NOMO-1 treated with DMSO at 0.1 percent for 48 hours (cell line): Measurements from ENCODE around the gene GDPGP1.
"Not testable (repeated sequence)": the region's sequence is repeated elsewhere in the genome, so short reads cannot be mapped to it uniquely, and the experiment has no call there.

Source experiments
- DNase-seq: peaks from one replicate; lab custom pipeline; 2025; ENCODE audit not compliant: unreplicated experiment; lab: John Stamatoyannopoulos, UW

GDPGP1 gene

GRCh38 chr15:90259524-90259923, 25.5 kb downstream of the GDPGP1 start:
- DNase-seq: no peak

DNA sequence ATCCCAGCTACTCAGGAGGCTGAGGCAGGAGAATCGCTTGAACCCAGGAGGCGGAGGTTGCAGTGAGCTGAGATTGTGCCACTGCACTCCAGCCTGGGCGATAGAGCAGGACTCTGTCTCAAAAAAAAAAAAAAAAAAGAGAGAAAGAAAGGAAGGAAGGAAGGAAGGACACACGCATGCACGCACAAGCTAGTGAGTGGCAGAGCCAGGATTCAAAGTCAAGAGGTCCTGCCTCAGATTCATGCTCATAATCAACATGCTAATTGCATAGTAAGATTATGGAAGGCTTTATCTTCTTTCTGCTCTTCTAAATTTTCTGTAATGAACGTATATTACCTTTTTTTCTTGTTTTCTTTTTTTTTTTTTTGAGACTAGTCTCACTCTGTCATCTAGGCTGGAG, 26.7 kb downstream of the GDPGP1 start:
- not testable (repeated sequence) for DNase-seq

DNA sequence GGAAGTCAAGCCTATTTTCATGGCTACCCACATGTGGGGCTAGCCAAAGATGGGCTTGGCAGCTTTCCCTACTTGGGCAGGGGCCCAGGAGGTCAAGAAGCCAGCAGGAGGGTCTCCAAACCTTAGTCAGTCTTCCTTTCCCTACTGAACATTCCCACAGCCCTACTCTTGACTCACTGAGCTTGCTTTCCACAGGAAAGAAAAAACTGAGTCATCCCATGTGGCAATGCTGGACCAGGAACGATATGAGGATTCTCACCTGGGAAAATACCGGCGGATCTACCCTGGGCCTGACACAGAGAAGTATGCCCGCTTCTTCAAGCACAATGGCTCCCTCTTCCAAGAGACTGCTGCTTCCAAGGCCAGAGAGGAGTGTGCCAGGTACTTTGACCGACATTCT, 27.8 kb downstream of the GDPGP1 start:
- DNase-seq: no peak

DNA sequence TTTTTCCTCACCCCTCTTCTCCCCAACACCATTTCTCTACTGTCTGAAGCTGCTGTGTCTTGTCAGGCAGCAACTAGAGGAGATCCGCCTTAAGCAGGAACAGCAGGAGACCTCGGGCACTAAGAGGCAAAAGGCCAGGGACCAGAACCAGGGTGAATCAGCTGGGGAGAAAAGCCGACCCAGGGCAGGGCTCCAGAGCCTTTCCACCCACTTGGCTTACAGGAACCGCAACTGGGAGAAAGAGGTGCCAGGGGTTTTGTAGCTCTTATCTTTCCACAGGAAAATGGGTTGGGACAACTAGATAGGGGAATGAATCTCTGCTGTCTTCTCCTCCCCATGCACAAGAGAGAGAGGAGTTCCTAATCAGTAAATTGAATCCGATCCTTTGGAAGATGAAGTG, 28.4 kb downstream of the GDPGP1 start:
- no peak for DNase-seq

- DNase-seq: peak; percentile 16
Observed at GRCh38 chr15:90264671-90265070, 30.7 kb downstream of the GDPGP1 start.

- peak; percentile 92 for DNase-seq
Observed at GRCh38 chr15:90265271-90266060, 31.5 kb downstream of the GDPGP1 start, which contains the start of gene NGRN. Gene NGRN (plus strand): TSS chr15:90265672. CDS start chr15:90265713, 41 bp downstream.

DNA sequence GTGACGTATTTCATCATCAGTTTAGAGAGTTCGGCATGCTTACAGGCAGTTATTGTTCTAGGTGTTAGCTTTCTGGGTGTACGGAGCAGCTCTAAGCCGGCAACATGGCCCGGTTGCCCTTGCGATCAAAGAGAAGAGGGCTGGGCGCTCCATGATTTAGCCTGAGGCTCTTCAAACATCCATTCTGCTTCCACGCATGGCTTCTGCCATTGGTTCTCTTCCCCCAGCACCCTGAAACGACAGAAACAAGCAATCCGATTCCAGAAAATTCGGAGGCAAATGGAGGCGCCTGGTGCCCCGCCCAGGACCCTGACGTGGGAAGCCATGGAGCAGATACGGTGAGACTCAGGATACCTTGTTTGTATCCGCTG, 32.0 kb downstream of the GDPGP1 start:
- DNase-seq: peak; percentile 50

GRCh38 chr15:90266485-90266884, 32.5 kb downstream of the GDPGP1 start:
- no peak for DNase-seq

- DNase-seq: no peak
Observed at GRCh38 chr15:90268415-90268814, 34.4 kb downstream of the GDPGP1 start.

- DNase-seq: no peak
Observed at GRCh38 chr15:90270502-90271150, 36.6 kb downstream of the GDPGP1 start.

- DNase-seq: no peak
Observed at GRCh38 chr15:90271459-90272166, 37.6 kb downstream of the GDPGP1 start.

GRCh38 chr15:90278467-90278866, 44.5 kb downstream of the GDPGP1 start:
- not testable (repeated sequence) for DNase-seq

GRCh38 chr15:90280743-90281142, 46.7 kb downstream of the GDPGP1 start:
- not testable (repeated sequence) for DNase-seq

GRCh38 chr15:90281637-90282036, 47.6 kb downstream of the GDPGP1 start:
- peak; percentile 67 for DNase-seq

GRCh38 chr15:90286678-90287077, 52.7 kb downstream of the GDPGP1 start:
- DNase-seq: peak; percentile 39

GRCh38 chr15:90287101-90287500, 53.1 kb downstream of the GDPGP1 start:
- DNase-seq: no peak

DNA sequence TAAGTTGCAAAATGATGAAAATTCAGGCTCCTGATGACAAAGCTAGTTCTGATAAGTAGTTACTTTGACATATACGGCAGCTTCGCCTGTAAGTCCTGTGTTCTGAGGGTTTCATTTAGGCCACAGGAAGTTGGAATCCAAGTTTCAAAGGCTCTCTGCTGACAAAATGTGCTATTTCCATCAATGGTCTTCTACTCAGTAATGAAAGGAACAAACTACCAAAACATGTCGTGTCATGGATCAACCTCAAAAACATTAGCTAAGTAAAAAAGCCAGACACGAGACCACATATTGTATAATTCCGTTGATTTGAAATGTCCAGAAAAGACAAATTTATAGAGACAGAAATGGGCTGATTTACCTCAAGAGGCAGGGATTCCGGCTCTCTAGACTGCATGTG, 53.9 kb downstream of the GDPGP1 start:
- DNase-seq: no peak

DNA sequence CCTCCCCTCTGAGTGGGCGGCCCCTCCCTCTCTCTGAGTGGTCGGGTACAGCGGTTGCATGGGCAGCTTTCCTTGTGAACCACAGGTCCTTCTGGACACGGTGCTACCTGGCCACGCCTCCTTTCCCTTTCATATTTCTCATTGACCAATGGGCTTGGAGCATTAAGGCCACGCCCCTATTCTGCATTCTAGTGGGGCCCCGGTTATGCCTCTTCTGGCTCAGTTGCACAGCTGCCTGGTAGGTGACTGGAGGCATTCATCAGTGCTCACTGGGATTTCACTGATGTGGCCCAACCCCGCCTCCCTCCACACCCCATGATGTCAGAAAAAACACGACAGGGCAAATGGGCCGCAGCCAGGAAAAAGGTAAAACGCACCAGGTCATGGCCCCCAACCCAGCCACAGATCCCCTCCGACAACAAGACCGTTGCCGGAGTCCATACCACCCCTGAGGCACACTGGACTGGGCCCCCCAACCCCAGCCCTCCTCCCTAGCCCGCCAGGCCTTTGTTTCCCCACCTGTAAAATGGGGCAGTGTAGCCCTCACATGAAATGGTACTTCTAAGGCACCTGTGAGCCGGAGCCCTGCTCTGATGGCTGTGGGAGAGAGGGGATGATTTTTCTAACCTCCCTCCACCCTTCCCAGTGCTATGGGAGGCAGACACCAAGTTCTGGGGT, 57.8 kb downstream of the GDPGP1 start:
- no peak for DNase-seq

DNA sequence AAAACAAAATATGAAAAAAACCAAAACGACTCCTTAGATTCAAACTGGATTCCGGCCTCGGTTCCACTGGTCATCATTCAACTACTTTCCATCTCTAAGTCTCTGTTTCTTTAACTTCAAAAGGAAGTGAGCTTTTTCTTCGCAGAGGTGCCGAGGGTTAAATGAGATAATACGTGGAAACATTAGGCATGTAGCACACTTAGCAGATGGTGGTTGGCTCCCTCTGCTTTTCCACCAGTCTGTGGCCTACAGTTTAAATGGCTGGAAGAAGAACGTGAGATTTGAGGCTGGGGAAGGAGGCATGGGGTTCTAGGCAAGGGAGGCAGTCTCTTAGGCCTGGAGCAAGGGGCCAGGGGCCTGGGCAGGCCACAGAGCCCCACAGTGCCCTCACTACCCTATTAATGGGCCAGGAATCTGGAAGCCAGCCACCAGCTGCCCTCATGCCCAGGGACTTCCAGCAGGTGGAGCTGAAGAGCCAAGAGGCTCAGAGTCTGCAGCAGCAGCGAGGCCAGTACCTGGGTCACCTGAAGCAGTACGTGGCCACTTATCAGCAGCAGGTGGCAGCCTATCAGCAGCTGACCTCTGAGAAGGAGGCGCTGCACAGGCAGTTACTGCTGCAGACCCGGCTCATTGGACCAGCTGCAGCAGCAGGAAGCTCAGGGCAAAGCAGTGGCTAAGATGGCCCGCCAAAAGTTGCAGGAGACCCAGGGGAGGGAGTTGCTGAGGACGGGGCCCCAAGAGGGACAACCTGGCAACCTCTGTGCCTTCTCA, 59.2 kb downstream of the GDPGP1 start:
- DNase-seq: peak; percentile 25

- DNase-seq: no peak
Observed at GRCh38 chr15:90294159-90294558, 60.1 kb downstream of the GDPGP1 start.
